AG09319 (cell line): ENCODE results near the gene C1orf116.

Source experiments
- DNase-seq: peaks from one replicate; pipeline ENCODE4 v3.0.0-alpha.2; 2010; ENCODE audit warnings: low read depth; ENCODE audit errors: extremely low read depth
- TF ChIP-seq, protein P1 (sequence below): IDR thresholded peaks from 2 replicates; pipeline ENCODE4 v1.5.1; 2011; ENCODE audit warnings: low read depth, mild to moderate bottlenecking, inconsistent platforms, low read length, moderate library complexity

The C1orf116 gene

DNA sequence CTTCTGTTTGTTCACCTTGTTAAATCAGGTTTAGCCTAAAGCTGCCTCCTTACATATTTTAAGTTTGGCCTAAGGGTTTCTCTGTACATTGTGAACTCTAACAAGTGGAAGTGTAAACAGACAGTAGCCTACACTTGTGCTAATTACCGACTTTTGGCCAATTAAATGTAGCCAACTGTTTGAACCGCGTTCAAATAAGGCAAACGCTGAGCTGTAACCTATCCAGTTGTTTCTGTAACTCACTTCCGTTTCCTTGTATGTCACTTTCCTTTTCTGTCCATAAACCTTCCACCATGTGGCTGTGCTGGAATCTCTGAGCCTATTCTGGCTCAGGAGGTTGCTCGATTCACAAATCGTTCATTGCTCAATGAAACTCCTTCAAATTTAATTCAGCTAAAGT lies 54.3 kb downstream of the C1orf116 start:
- DNase-seq = no peak
- TF ChIP-seq, protein P1, sequence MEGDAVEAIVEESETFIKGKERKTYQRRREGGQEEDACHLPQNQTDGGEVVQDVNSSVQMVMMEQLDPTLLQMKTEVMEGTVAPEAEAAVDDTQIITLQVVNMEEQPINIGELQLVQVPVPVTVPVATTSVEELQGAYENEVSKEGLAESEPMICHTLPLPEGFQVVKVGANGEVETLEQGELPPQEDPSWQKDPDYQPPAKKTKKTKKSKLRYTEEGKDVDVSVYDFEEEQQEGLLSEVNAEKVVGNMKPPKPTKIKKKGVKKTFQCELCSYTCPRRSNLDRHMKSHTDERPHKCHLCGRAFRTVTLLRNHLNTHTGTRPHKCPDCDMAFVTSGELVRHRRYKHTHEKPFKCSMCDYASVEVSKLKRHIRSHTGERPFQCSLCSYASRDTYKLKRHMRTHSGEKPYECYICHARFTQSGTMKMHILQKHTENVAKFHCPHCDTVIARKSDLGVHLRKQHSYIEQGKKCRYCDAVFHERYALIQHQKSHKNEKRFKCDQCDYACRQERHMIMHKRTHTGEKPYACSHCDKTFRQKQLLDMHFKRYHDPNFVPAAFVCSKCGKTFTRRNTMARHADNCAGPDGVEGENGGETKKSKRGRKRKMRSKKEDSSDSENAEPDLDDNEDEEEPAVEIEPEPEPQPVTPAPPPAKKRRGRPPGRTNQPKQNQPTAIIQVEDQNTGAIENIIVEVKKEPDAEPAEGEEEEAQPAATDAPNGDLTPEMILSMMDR = no peak

DNA sequence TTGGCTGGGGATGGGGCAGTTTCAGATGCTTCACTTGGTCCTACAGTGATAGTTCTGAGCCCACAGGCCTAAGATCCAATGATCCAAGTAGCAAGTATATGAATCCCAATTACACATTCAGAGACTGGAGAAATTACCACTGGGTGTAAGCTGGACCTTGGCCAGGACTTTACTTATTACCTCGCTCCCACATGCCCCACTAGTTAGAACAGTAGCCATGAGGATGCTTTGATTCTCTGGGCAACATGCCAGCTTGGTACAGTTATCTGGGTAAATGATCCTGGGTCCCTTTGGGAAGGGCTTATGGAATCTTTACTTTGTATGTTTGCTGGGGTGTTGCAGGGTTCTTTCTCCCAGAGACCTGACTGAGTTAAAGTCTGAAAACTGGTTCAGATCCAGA lies 57.2 kb downstream of the C1orf116 start:
- no peak for DNase-seq

DNA sequence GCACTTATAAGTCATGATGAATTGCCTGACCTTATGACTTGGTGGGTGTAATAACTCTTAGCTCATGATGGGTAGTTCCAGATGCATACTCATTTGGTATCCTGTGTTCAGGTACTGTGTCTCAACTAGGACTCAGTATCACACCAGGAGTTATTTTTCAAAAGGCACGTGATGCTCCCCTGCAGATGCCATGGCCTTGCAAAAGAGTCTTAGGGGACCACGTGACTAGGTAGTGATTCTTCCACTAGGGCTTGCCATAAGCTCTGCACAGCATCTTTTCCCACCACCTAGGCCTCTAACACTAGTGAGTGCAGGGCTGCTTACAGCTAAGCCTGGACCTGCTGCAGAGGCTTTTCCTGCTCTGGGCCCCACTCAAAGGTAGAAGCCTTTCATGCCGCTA lies 58.4 kb downstream of the C1orf116 start:
- TF ChIP-seq, protein P1 = no peak
- DNase-seq = no peak

More for the DNA sequence above, 57.2 kb downstream of the C1orf116 start:
- TF ChIP-seq, protein P1 = no peak

DNA sequence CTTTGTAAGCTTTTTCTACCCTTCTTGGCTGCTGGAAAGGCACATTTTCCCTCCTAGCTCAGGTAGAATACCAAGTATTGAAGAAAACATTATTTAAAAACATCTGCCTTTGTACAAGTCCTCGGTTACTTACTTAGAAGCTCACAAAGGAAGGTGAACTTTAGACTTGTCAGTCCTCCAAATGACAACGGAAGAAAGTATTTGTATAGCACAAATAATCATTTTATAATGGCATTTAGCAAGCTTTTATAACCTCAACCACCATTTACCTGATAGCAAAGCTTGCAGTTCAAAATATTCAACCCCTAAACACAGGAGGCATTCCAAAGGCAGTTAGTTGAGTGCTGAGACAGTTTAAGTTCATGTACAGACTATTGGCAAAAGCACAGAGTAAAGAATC lies 59.8 kb downstream of the C1orf116 start:
- no peak for DNase-seq
- TF ChIP-seq, protein P1 = no peak

DNA sequence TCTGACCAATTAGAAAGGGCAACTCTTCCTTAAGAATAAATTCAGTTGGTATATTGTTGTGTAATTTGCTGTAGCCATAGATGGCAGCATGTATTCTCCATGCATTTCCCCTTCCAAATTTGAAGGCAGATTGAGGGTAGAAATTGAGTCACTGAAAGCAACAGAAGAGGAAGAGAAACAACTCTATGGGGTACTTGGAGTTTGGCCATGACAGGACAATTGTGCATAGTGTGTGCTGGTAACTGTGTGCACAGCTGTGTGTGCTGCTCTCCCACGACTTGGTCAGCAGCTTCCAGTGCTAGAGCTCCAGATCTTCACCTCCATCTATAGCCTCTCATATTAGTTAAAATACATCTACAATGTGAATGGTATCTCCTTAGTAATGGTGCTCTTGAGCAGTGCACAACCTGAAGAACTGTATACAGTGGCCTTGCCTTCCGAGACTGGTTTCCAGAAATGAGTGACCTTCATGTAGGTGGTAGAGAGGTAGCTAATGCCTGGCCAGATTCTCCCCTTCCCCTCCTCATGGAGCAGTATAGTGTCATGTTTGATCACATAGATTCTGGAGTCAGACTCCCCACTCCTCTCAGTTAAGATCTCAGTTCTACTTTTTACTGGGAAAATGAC lies 61.4 kb downstream of the C1orf116 start:
- TF ChIP-seq, protein P1 = no peak
- no peak for DNase-seq

DNA sequence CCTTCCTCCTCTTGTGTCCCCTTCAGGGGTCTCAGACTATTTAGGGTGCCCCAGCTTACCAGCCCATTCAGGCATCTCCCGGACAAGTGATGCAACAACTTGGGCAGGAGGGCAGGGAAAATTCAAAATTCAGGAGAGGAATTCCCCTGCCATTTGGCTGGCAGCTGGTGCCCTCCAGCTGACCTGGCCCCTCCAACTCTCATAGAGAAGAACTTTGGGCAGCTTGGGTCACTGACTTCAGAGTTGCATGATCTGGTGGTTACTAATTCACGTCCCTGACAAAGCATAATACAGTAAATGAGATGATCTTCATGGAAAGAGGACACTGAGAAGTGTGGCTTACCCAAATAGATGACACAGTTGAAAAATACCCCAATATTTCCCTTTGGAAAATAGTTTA lies 62.1 kb downstream of the C1orf116 start, which contains the start of gene FCAMR:
Gene FCAMR, minus strand, starts transcription at position 15 of the 400 bp plus-strand sequence. CDS start 335 bp downstream, outside the sequence.
- TF ChIP-seq, protein P1 = no peak
- DNase-seq = no peak

DNA sequence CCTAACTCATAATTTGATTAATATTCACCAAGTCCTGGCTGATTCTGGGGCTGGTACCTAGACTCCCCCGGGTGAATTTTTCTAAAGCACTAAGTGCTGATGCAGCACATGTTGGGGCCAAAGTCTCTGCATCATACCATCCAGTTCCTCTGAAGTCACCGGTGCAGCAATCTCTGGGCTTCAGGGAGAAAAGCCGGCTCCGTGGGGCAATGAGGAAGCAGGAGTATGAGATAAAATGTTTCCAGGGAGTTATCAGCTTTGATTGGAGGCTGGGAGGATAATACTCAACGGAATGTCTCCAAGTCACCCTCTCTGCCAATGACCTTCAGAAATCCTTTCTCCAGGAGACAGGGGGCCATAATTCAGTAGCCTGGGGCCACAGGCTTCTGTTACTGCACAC lies 63.5 kb downstream of the C1orf116 start:
- no peak for DNase-seq
- TF ChIP-seq, protein P1 = no peak
